ENCODE results near the gene POLA1.

The POLA1 gene

GRCh38 chrX:24983931-24984330, 290.2 kb downstream of the POLA1 start:
- DNase-seq = no peak

- no peak for DNase-seq
Observed at GRCh38 chrX:24985120-24985519, 291.4 kb downstream of the POLA1 start.

GRCh38 chrX:24987731-24988130, 294.0 kb downstream of the POLA1 start:
- no peak for DNase-seq

GRCh38 chrX:24988314-24988713, 294.6 kb downstream of the POLA1 start:
- DNase-seq = no peak

GRCh38 chrX:24990535-24990934, 296.8 kb downstream of the POLA1 start:
- DNase-seq = no peak

- DNase-seq = no peak
Observed at GRCh38 chrX:24993879-24994278, 300.2 kb downstream of the POLA1 start.

- no peak for DNase-seq
Observed at GRCh38 chrX:24996096-24996709, 302.5 kb downstream of the POLA1 start.

GRCh38 chrX:24999511-24999910, 305.8 kb downstream of the POLA1 start:
- DNase-seq = no peak

- DNase-seq = no peak
Observed at GRCh38 chrX:25001808-25002660, 308.3 kb downstream of the POLA1 start.

- DNase-seq = no peak
Observed at GRCh38 chrX:25002661-25003020, 308.9 kb downstream of the POLA1 start.

- DNase-seq = no peak
Observed at GRCh38 chrX:25003066-25003849, 309.5 kb downstream of the POLA1 start.

- DNase-seq = no peak
Observed at GRCh38 chrX:25004040-25004439, 310.3 kb downstream of the POLA1 start.

GRCh38 chrX:25004485-25005032, 310.8 kb downstream of the POLA1 start:
- no peak for DNase-seq

GRCh38 chrX:25005034-25005381, 311.3 kb downstream of the POLA1 start:
- no peak for DNase-seq

- DNase-seq = no peak
Observed at GRCh38 chrX:25005382-25006185, 311.9 kb downstream of the POLA1 start.

- DNase-seq = no peak
Observed at GRCh38 chrX:25006586-25007058, 312.9 kb downstream of the POLA1 start.

GRCh38 chrX:25007059-25008053, 313.6 kb downstream of the POLA1 start:
- DNase-seq = no peak

- no peak for DNase-seq
Observed at GRCh38 chrX:25009407-25009806, 315.7 kb downstream of the POLA1 start.

GRCh38 chrX:25010784-25011588, 317.3 kb downstream of the POLA1 start:
- DNase-seq = no peak

Measured in suppressor macrophage treated with lipopolysaccharide for 1 hour (primary cell).